K562 (cell line): ENCODE results near the gene CEP70.
A peak's percentile ranks its signal among the peaks of the same experiment; 100 is the strongest.

Source experiments
- ADNP ChIP-seq: fragments of 200-800 bp; sonication (Bioruptor generic); IDR thresholded peaks from 2 replicates; pipeline ENCODE4 v1.6.1; 2016; ENCODE audit warnings: missing genetic modification characterization, missing compliant biosample characterization
- CEBPB ChIP-seq: fragments of 450-650 bp; IDR thresholded peaks from 2 replicates; pipeline ENCODE4 v1.6.1; 2016; ENCODE audit warnings: missing genetic modification characterization, missing compliant biosample characterization
- CREB1 ChIP-seq, 2 experiments: sonication (generic) in 1 of 2; formaldehyde crosslinking in 1 of 2; IDR thresholded peaks; 2 replicates each; pipeline versions ENCODE4 v1.6.1 to v1.8.0; 2012 to 2022; ENCODE audit warnings: inconsistent platforms in 1 of 2, mild to moderate bottlenecking in 1 of 2, missing genetic modification reagents in 1 of 2, moderate library complexity in 1 of 2
- CTCF ChIP-seq, 3 experiments: IDR thresholded peaks in 2 of 3; conservative IDR thresholded peaks in 1 of 3; 2 replicates each; pipeline ENCODE4 v1.5.1; 2011 to 2012; ENCODE audit warnings: low read length in 3 of 3, mild to moderate bottlenecking in 3 of 3, control low read depth in 2 of 3, improper control_type of control experiment in 1 of 3, inconsistent platforms in 1 of 3, low read depth in 1 of 3, mixed read lengths in 1 of 3, moderate library complexity in 1 of 3; ENCODE audit not compliant: insufficient read depth in 2 of 3
- FOXJ3 ChIP-seq: sonication (generic); formaldehyde crosslinking; IDR thresholded peaks from 2 replicates; pipeline ENCODE4 v1.4.0; 2020; ENCODE audit warnings: mild to moderate bottlenecking, missing genetic modification reagents
- ILK ChIP-seq: fragments of 450-650 bp; IDR thresholded peaks from 2 replicates; pipeline ENCODE4 v1.6.1; 2016; ENCODE audit warnings: missing genetic modification characterization, low read depth, mild to moderate bottlenecking, missing compliant biosample characterization, moderate library complexity, borderline replicate concordance
- NFATC3 ChIP-seq: fragments of 450-650 bp; IDR thresholded peaks from 2 replicates; pipeline ENCODE4 v1.6.1; 2017; ENCODE audit warnings: mild to moderate bottlenecking
- NKRF ChIP-seq: fragments of 450-650 bp; IDR thresholded peaks from 2 replicates; pipeline ENCODE4 v1.6.1; 2016; ENCODE audit warnings: borderline replicate concordance
- POLR2G ChIP-seq: fragments of 200-400 bp; formaldehyde crosslinking; IDR thresholded peaks from 2 replicates; pipeline ENCODE4 v1.6.1; 2017; ENCODE audit warnings: low read depth, mild to moderate bottlenecking, antibody characterized with exemption, low read length, moderate library complexity
- RFX7 ChIP-seq: fragments of 250-450 bp; sonication (Bioruptor Pico); IDR thresholded peaks from 2 replicates; pipeline ENCODE4 v1.5.1; 2021; ENCODE audit warnings: mild to moderate bottlenecking
- SREBF2 ChIP-seq: sonication (generic); formaldehyde crosslinking; IDR thresholded peaks from 2 replicates; pipeline ENCODE4 v1.4.0; 2020; ENCODE audit warnings: mild to moderate bottlenecking, missing genetic modification reagents
- TCF15 ChIP-seq: fragments of 250-450 bp; sonication (Bioruptor Pico); IDR thresholded peaks from 2 replicates; pipeline ENCODE4 v1.8.0; 2022; ENCODE audit warnings: moderate library complexity, mild to moderate bottlenecking, inconsistent platforms
- ZNF274 ChIP-seq: IDR thresholded peaks from 2 replicates; pipeline ENCODE4 v1.6.1; 2011; ENCODE audit warnings: low read depth, mild to moderate bottlenecking, low read length, moderate library complexity, borderline replicate concordance
- ZSCAN29 ChIP-seq: fragments of 450-650 bp; IDR thresholded peaks from 2 replicates; pipeline ENCODE4 v1.6.1; 2017

- no peak for TF ChIP-seq ADNP (tag)
- no peak for TF ChIP-seq ZSCAN29
- no peak for TF ChIP-seq SREBF2 (CRISPR knock-in tag)
- TF ChIP-seq CTCF (IDR thresholded peaks at IDR 0.05 in 2 of 3, conservative IDR thresholded peaks at IDR 0.05 in 1 of 3; ENCODE audit: insufficient read depth in 2 of 3, low read depth in 1 of 3, low read length in 3 of 3), result no peak
- TF ChIP-seq CREB1 (IDR thresholded peaks at IDR 0.05), result no peak
- TF ChIP-seq CREB1 (CRISPR knock-in tag; IDR thresholded peaks at IDR 0.05), result no peak
- TF ChIP-seq CEBPB, result peak; percentile 75
- no peak for TF ChIP-seq ILK (tag)
- TF ChIP-seq NFATC3, result no peak
- TF ChIP-seq POLR2G, result no peak
- TF ChIP-seq NKRF, result no peak
- no peak for TF ChIP-seq RFX7 (CRISPR knock-in tag)
- TF ChIP-seq TCF15 (CRISPR knock-in tag), result no peak
- no peak for TF ChIP-seq ZNF274
- TF ChIP-seq FOXJ3 (CRISPR knock-in tag), result no peak
Measured at GRCh38 chr3:138594935-138595610, 1.0 kb upstream of the CEP70 start.
